GM12878 (cell line): Measurements from ENCODE around the gene IFNL3.

Experiments used
- CTCF ChIP-seq, 3 experiments: IDR thresholded peaks in 2 of 3; conservative IDR thresholded peaks in 1 of 3; 2 replicates each; pipeline ENCODE4 v1.5.1; 2011; ENCODE audit warnings: low read depth in 3 of 3, low read length in 3 of 3, mild to moderate bottlenecking in 3 of 3, control low read depth in 2 of 3, moderate library complexity in 2 of 3, inconsistent platforms in 1 of 3, mixed read lengths in 1 of 3; ENCODE audit not compliant: control insufficient read depth in 2 of 3, insufficient read depth in 1 of 3; ENCODE audit errors: extremely low read depth in 1 of 3
- EZH2 ChIP-seq: IDR thresholded peaks from 2 replicates; pipeline ENCODE4 v1.6.1; 2012; ENCODE audit warnings: low read depth, mild to moderate bottlenecking, control low read depth, inconsistent platforms, low read length, borderline replicate concordance; ENCODE audit not compliant: control insufficient read depth
- GATAD2B ChIP-seq: fragments of 450-650 bp; conservative IDR thresholded peaks from 2 replicates; pipeline ENCODE4 v1.6.1; 2017; ENCODE audit warnings: low read depth, mild to moderate bottlenecking, moderate library complexity
- NFIC ChIP-seq: IDR thresholded peaks from 2 replicates; pipeline ENCODE4 v1.6.1; 2012; ENCODE audit warnings: low read depth, mild to moderate bottlenecking, inconsistent platforms, low read length, moderate library complexity
- POLR2A ChIP-seq: IDR thresholded peaks from 2 replicates; pipeline ENCODE4 v1.6.1; 2011; ENCODE audit warnings: low read depth, mild to moderate bottlenecking, low read length

- TF ChIP-seq NFIC (no peak), GATAD2B (no peak), POLR2A (no peak), EZH2 (no peak), CTCF (IDR thresholded peaks at IDR 0.05 in 2 of 3, conservative IDR thresholded peaks at IDR 0.05 in 1 of 3; ENCODE audit: control insufficient read depth in 2 of 3, extremely low read depth in 1 of 3, insufficient read depth in 1 of 3, low read depth in 3 of 3, low read length in 3 of 3) (no peak)
Measured at GRCh38 chr19:39252458-39252857, 7.7 kb upstream of the IFNL3 start.
